ENCODE data around the gene FAH. TPM values are rescaled to one million over a fixed set of nuclear protein-coding genes. Genes with fewer than 3 reads are reported as not detected.
"Not testable (repeated sequence)": the region's sequence is repeated elsewhere in the genome, so short reads cannot be mapped to it uniquely, and the experiment has no call there.

Gene FAH
- total and polyA plus RNA-seq, 4 experiments from 2014 or later, result 6.2 to 8.9 (median 7.2) TPM

DNA sequence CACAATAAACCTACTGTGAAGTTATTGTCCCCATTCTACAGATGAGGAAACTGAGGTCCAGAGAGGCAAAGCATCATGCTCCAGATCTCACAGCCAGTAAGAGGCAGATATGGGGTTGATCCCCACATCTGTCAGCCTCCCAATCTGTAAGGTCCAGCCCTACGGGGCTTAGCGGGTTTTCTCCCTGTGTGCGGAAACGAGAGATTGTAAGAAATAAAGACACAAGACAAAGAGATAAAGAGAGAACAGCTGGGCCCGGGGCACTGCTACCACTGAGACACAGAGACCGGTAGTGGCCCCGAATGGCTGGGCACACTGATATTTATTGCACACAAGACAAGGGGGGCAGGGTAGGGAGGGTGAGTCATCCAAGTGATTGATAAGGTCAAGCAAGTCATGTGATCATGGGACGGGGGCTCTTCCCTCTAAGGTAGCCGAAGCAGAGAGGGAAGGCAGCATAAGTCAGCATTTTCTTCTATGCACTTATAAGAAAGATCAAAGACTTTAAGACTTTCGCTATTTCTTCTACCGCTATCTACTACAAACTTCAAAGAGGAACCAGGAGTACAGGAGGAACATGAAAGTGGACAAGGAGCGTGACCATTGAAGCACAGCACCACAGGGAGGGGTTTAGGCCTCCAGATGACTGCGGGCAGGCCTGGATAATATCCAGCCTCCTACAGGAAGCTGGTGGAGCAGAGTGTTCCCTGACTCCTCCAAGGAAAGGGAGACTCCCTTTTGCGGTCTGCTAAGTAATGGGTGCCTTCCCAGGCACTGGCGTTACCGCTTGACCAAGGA, 2.8 kb downstream of the FAH start:
- H3K4me3 Mint-ChIP-seq, result peak overlapping the region in 1 of 8 donors; percentile 39
- H3K4me1 Mint-ChIP-seq, result peaks cover 18 to 32% (median 23%) of the 10 kb centered on the region in 4 donors
- CTCF ChIA-PET (ENCODE audit: partially characterized antibody), result not testable (repeated sequence)

GRCh38 chr15:80156176-80156720, 3.4 kb downstream of the FAH start:
- H3K36me3 ChIP-seq (ENCODE audit: insufficient read depth, low read length), result no peaks in the 10 kb centered on the region
- ChIA-PET CTCF (ENCODE audit: partially characterized antibody) (no interaction called here), POLR2A (ENCODE audit: partially characterized antibody) (interaction anchor here (2.1 kb wide), 1 partner anchor 97 kb away, joined by 7 read pairs; the partner anchor contains the start of gene ZFAND6)
- intact Hi-C loops (cut with micrococcal nuclease), result no loop called here
- no peak overlapping the region for H3K27ac Mint-ChIP-seq
- H3K27me3 Mint-ChIP-seq, result no peaks in the 10 kb centered on the region
- no peak for DNase-seq
- no peaks in the 10 kb centered on the region for H3K9me3 Mint-ChIP-seq
- no peak overlapping the region for H3K4me3 Mint-ChIP-seq
- peaks cover 21 to 39% (median 29%) of the 10 kb centered on the region in 4 donors for H3K4me1 Mint-ChIP-seq
- H3K4me3 ChIP-seq (ENCODE audit: low read length in 2 of 2), result no peak overlapping the region
- H3K9me3 ChIP-seq (ENCODE audit: control insufficient read depth in 1 of 2, low read length in 2 of 2), result no peaks in the 10 kb centered on the region
- H3K27me3 ChIP-seq (ENCODE audit: insufficient read depth, low read length), result no peaks in the 10 kb centered on the region
- H3K36me3 Mint-ChIP-seq, result peaks cover 4 to 10% of the 10 kb centered on the region in 2 donors
- H3K27ac ChIP-seq (ENCODE audit: low read depth, low read length), result no peak overlapping the region
- peaks cover 26% of the 10 kb centered on the region for H3K4me1 ChIP-seq (ENCODE audit: insufficient read depth, low read length)

More for the DNA sequence above, 2.8 kb downstream of the FAH start:
- H3K27me3 ChIP-seq (ENCODE audit: insufficient read depth, low read length); H3K27me3 Mint-ChIP-seq; DNase-seq; intact Hi-C loops (cut with micrococcal nuclease); H3K9me3 Mint-ChIP-seq; POLR2A ChIA-PET (ENCODE audit: partially characterized antibody); H3K27ac ChIP-seq (ENCODE audit: low read depth, low read length); H3K36me3 Mint-ChIP-seq; H3K9me3 ChIP-seq (ENCODE audit: control insufficient read depth in 1 of 2, low read length in 2 of 2); H3K36me3 ChIP-seq (ENCODE audit: insufficient read depth, low read length); H3K4me3 ChIP-seq (ENCODE audit: low read length in 2 of 2): not testable (repeated sequence)
- H3K27ac Mint-ChIP-seq, result peak overlapping the region in 2 of 7 donors; percentile 72 to 89
- H3K4me1 ChIP-seq (ENCODE audit: insufficient read depth, low read length), result peaks cover 20% of the 10 kb centered on the region

GRCh38 chr15:80157215-80157614, 4.4 kb downstream of the FAH start:
- Mint-ChIP-seq H3K4me3 (no peak overlapping the region), H3K4me1 (peaks cover 16 to 44% (median 25%) of the 10 kb centered on the region in 4 donors)
- peaks cover 29% of the 10 kb centered on the region for H3K4me1 ChIP-seq (ENCODE audit: insufficient read depth, low read length)

DNA sequence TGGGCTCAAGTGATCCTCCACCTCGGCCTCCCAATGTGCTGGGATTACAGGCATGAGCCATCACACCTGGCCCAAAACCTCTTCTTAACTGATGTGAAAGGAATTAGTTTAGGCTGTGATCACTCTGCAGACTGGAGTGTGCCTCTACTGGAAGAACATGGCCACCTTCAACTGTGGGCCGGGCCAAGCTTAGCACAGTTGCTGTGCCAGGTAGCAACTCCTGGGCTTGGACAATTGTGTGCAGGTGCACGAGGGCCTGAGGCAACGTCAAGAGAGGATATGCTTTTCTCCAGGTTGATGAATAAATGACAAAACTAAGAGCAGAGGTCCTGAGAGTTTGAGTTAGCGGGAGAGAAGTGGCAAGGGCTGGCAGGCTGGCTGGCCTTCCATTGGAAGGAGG, 6.5 kb downstream of the FAH start:
- Histone ChIP-seq H3K27me3 (ENCODE audit: insufficient read depth, low read length) (no peaks in the 10 kb centered on the region), H3K27ac (ENCODE audit: low read depth, low read length) (no peak overlapping the region), H3K4me3 (ENCODE audit: low read length in 2 of 2) (no peak overlapping the region), H3K9me3 (ENCODE audit: control insufficient read depth in 1 of 2, low read length in 2 of 2) (no peaks in the 10 kb centered on the region), H3K4me1 (ENCODE audit: insufficient read depth, low read length) (peaks cover 19% of the 10 kb centered on the region), H3K36me3 (ENCODE audit: insufficient read depth, low read length) (no peaks in the 10 kb centered on the region)
- Mint-ChIP-seq H3K4me3 (no peak overlapping the region), H3K4me1 (peaks cover 8 to 31% (median 14%) of the 10 kb centered on the region in 4 donors), H3K27ac (no peak overlapping the region), H3K9me3 (no peaks in the 10 kb centered on the region), H3K27me3 (no peaks in the 10 kb centered on the region), H3K36me3 (peaks cover 7 to 34% of the 10 kb centered on the region in 2 donors)
- intact Hi-C loops (cut with micrococcal nuclease), result no loop called here
- DNase-seq, result no peak
- ChIA-PET POLR2A (ENCODE audit: partially characterized antibody) (no interaction called here), CTCF (ENCODE audit: partially characterized antibody) (interaction anchor here (2.5 kb wide), 1 partner anchor 14 kb away, joined by 11 read pairs; no protein-coding TSS in a partner anchor)

More at GRCh38 chr15:80157215-80157614, 4.4 kb downstream of the FAH start:
- no peak for DNase-seq
- Histone ChIP-seq H3K27ac (ENCODE audit: low read depth, low read length) (no peak overlapping the region), H3K4me3 (ENCODE audit: low read length in 2 of 2) (no peak overlapping the region), H3K27me3 (ENCODE audit: insufficient read depth, low read length) (no peaks in the 10 kb centered on the region), H3K36me3 (ENCODE audit: insufficient read depth, low read length) (no peaks in the 10 kb centered on the region), H3K9me3 (ENCODE audit: control insufficient read depth in 1 of 2, low read length in 2 of 2) (no peaks in the 10 kb centered on the region)
- peaks cover 6 to 16% of the 10 kb centered on the region in 2 donors for H3K36me3 Mint-ChIP-seq
- H3K9me3 Mint-ChIP-seq, result no peaks in the 10 kb centered on the region
- ChIA-PET CTCF (ENCODE audit: partially characterized antibody) (interaction anchor here (0.6 to 0.9 kb wide), 2 partner anchors 23 to 60 kb away, joined by 3 to 4 read pairs; no protein-coding TSS in a partner anchor), POLR2A (ENCODE audit: partially characterized antibody) (interaction anchor here (0.8 to 2.1 kb wide), 2 partner anchors 98 to 259 kb away, joined by 3 to 7 read pairs; partner anchors contain the start of gene ZFAND6)
- no peaks in the 10 kb centered on the region for H3K27me3 Mint-ChIP-seq
- H3K27ac Mint-ChIP-seq, result no peak overlapping the region
- intact Hi-C loops (cut with micrococcal nuclease), result no loop called here

DNA sequence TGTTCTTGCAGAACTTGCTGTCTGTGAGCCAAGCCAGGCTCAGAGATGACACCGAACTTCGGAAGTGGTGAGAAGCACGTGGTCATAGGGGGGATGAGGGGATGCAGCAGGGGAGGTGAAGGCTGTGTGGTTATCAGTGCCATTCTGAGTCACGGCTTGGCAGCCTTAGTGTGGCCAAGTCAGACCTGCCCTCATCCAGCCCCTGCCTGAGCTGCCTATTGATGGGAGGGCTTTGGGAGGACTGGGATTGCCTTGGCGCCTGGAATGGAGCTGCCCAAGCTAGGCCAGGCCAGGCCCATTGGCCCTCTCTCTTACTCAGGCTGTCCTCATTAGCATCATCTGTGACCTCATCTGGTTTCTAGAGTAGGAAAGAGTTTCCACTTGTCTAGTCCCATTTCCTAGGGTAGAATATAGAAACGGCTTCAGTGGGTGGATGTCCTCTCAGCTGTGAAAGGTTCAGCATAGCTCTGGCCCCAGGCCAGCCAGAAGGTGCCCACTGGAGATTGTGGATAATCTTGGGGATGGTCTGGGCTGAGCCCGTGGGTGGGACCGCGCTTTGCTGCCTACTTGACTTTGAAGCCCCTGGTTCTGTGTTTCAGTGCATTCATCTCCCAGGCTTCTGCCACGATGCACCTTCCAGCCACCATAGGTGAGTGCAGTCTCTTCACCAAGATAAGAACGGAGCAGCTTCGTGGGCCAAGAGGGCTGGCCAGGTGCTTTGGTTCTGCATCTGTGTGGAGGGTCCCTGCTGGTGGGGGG, 7.2 kb downstream of the FAH start:
- Histone ChIP-seq H3K27me3 (ENCODE audit: insufficient read depth, low read length) (no peaks in the 10 kb centered on the region), H3K4me3 (ENCODE audit: low read length in 2 of 2) (no peak overlapping the region), H3K9me3 (ENCODE audit: control insufficient read depth in 1 of 2, low read length in 2 of 2) (no peaks in the 10 kb centered on the region), H3K4me1 (ENCODE audit: insufficient read depth, low read length) (peaks cover 15% of the 10 kb centered on the region), H3K27ac (ENCODE audit: low read depth, low read length) (no peak overlapping the region), H3K36me3 (ENCODE audit: insufficient read depth, low read length) (no peaks in the 10 kb centered on the region)
- Mint-ChIP-seq H3K4me3 (no peak overlapping the region), H3K27me3 (no peaks in the 10 kb centered on the region), H3K4me1 (peaks cover 7 to 26% (median 10%) of the 10 kb centered on the region in 4 donors), H3K36me3 (peaks cover 8 to 35% of the 10 kb centered on the region in 2 donors), H3K9me3 (no peaks in the 10 kb centered on the region), H3K27ac (peak overlapping the region in 2 of 7 donors; percentile 30 to 79)
- CTCF ChIA-PET (ENCODE audit: partially characterized antibody), result interaction anchor here (1.0 to 2.5 kb wide), 4 partner anchors 8 to 778 kb away, joined by 3 to 11 read pairs (median 4); no protein-coding TSS in a partner anchor
- DNase-seq, result peak in 1 of 5 donors; percentile 46
- POLR2A ChIA-PET (ENCODE audit: partially characterized antibody), result interaction anchor here (0.9 to 1.3 kb wide), 3 partner anchors 7 to 128 kb away, joined by 3 read pairs; partner anchors contain the start of gene FAH
- intact Hi-C loops (cut with micrococcal nuclease), result no loop called here

- no peak overlapping the region for H3K4me3 ChIP-seq (ENCODE audit: low read length in 2 of 2)
- Mint-ChIP-seq H3K9me3 (no peaks in the 10 kb centered on the region), H3K4me1 (peaks cover 5 to 22% (median 10%) of the 10 kb centered on the region in 4 donors), H3K27me3 (no peaks in the 10 kb centered on the region), H3K36me3 (peaks cover 8 to 35% of the 10 kb centered on the region in 2 donors), H3K27ac (peak overlapping the region in 5 of 7 donors; percentile 30 to 87 (median 65)), H3K4me3 (peak overlapping the region in 1 of 8 donors; percentile 26)
- H3K36me3 ChIP-seq (ENCODE audit: insufficient read depth, low read length), result no peaks in the 10 kb centered on the region
- intact Hi-C loops (cut with micrococcal nuclease), result no loop called here
- no peaks in the 10 kb centered on the region for H3K9me3 ChIP-seq (ENCODE audit: control insufficient read depth in 1 of 2, low read length in 2 of 2)
- ChIA-PET CTCF (ENCODE audit: partially characterized antibody) (interaction anchor here (1.0 to 2.5 kb wide), 4 partner anchors 9 to 779 kb away, joined by 3 to 11 read pairs (median 4); no protein-coding TSS in a partner anchor), POLR2A (ENCODE audit: partially characterized antibody) (interaction anchor here (0.6 to 1.3 kb wide), 4 partner anchors 8 to 977 kb away, joined by 3 read pairs; partner anchors contain the start of gene FAH)
- H3K27ac ChIP-seq (ENCODE audit: low read depth, low read length), result no peak overlapping the region
- peaks cover 15% of the 10 kb centered on the region for H3K4me1 ChIP-seq (ENCODE audit: insufficient read depth, low read length)
- peak in 4 of 5 donors; percentile 10 to 51 (median 18) for DNase-seq
- no peaks in the 10 kb centered on the region for H3K27me3 ChIP-seq (ENCODE audit: insufficient read depth, low read length)
These were observed 7.9 kb downstream of the FAH start for GRCh38 chr15:80160570-80161156.
